Measurements from ENCODE around the gene MLLT1.

Gene MLLT1

GRCh38 chr19:6213266-6213595 lies 66.5 kb downstream of the MLLT1 start:
- H3K4me3 Mint-ChIP-seq = no peak overlapping the region
- no peak for DNase-seq

GRCh38 chr19:6212403-6213265 lies 67.1 kb downstream of the MLLT1 start:
- Mint-ChIP-seq H3K27me3 (ENCODE audit: low read depth, poor library complexity) (no peaks in the 10 kb centered on the region), H3K27ac (peak overlapping the region; percentile 90), H3K36me3 (ENCODE audit: low read depth) (peaks cover 10% of the 10 kb centered on the region), H3K4me3 (no peak overlapping the region), H3K9me3 (no peaks in the 10 kb centered on the region), H3K4me1 (peaks cover 28% of the 10 kb centered on the region)
- no peak for DNase-seq
- no peak for TF ChIP-seq CTCF (IDR thresholded peaks at IDR 0.05)

More at GRCh38 chr19:6213266-6213595, 66.5 kb downstream of the MLLT1 start:
- Mint-ChIP-seq H3K9me3 (no peaks in the 10 kb centered on the region), H3K36me3 (ENCODE audit: low read depth) (peaks cover 10% of the 10 kb centered on the region), H3K4me1 (peaks cover 32% of the 10 kb centered on the region), H3K27me3 (ENCODE audit: low read depth, poor library complexity) (no peaks in the 10 kb centered on the region), H3K27ac (no peak overlapping the region)
- TF ChIP-seq CTCF (IDR thresholded peaks at IDR 0.05) = no peak

- no peak for TF ChIP-seq CTCF (IDR thresholded peaks at IDR 0.05)
- no peak for DNase-seq
- no peak overlapping the region for H3K4me3 Mint-ChIP-seq
- H3K27me3 Mint-ChIP-seq (ENCODE audit: low read depth, poor library complexity) = no peaks in the 10 kb centered on the region
- H3K9me3 Mint-ChIP-seq = no peaks in the 10 kb centered on the region
- H3K27ac Mint-ChIP-seq = peak overlapping the region; percentile 90
- H3K4me1 Mint-ChIP-seq = peaks cover 22% of the 10 kb centered on the region
- peaks cover 10% of the 10 kb centered on the region for H3K36me3 Mint-ChIP-seq (ENCODE audit: low read depth)
Measured at GRCh38 chr19:6211632-6212402, 68.0 kb downstream of the MLLT1 start.

GRCh38 chr19:6210721-6211600 lies 68.8 kb downstream of the MLLT1 start:
- peak overlapping the region; percentile 67 for H3K27ac Mint-ChIP-seq
- H3K36me3 Mint-ChIP-seq (ENCODE audit: low read depth) = peaks cover 10% of the 10 kb centered on the region
- no peak overlapping the region for H3K4me3 Mint-ChIP-seq
- no peak for TF ChIP-seq CTCF (IDR thresholded peaks at IDR 0.05)
- H3K4me1 Mint-ChIP-seq = peaks cover 19% of the 10 kb centered on the region
- no peaks in the 10 kb centered on the region for H3K27me3 Mint-ChIP-seq (ENCODE audit: low read depth, poor library complexity)
- H3K9me3 Mint-ChIP-seq = no peaks in the 10 kb centered on the region
- no peak for DNase-seq

GRCh38 chr19:6210091-6210490 lies 69.7 kb downstream of the MLLT1 start:
- peak overlapping the region; percentile 67 for H3K27ac Mint-ChIP-seq
- peaks cover 10% of the 10 kb centered on the region for H3K36me3 Mint-ChIP-seq (ENCODE audit: low read depth)
- no peaks in the 10 kb centered on the region for H3K27me3 Mint-ChIP-seq (ENCODE audit: low read depth, poor library complexity)
- no peak overlapping the region for H3K4me3 Mint-ChIP-seq
- TF ChIP-seq CTCF (IDR thresholded peaks at IDR 0.05) = no peak
- peaks cover 19% of the 10 kb centered on the region for H3K4me1 Mint-ChIP-seq
- H3K9me3 Mint-ChIP-seq = no peaks in the 10 kb centered on the region
- DNase-seq = no peak
